ENCODE measurements around the gene ZDHHC14.

Gene ZDHHC14

GRCh38 chr6:157469378-157469777 lies 88.4 kb downstream of the ZDHHC14 start:
- DNase-seq: no peak

GRCh38 chr6:157471077-157471686 lies 90.2 kb downstream of the ZDHHC14 start:
- no peak for DNase-seq

GRCh38 chr6:157471895-157472686 lies 91.1 kb downstream of the ZDHHC14 start:
- DNase-seq: no peak

- DNase-seq: no peak
Observed at GRCh38 chr6:157476797-157477196, 95.8 kb downstream of the ZDHHC14 start.

- DNase-seq: no peak
Observed at GRCh38 chr6:157478926-157479325, 97.9 kb downstream of the ZDHHC14 start.

- DNase-seq: no peak
Observed at GRCh38 chr6:157479464-157480303, 98.7 kb downstream of the ZDHHC14 start.

- DNase-seq: no peak
Observed at GRCh38 chr6:157481189-157481864, 100.3 kb downstream of the ZDHHC14 start.

- DNase-seq: no peak
Observed at GRCh38 chr6:157481865-157482249, 100.9 kb downstream of the ZDHHC14 start.

- no peak for DNase-seq
Observed at GRCh38 chr6:157483770-157484169, 102.8 kb downstream of the ZDHHC14 start.

GRCh38 chr6:157484181-157484580 lies 103.2 kb downstream of the ZDHHC14 start:
- no peak for DNase-seq

GRCh38 chr6:157486572-157486971 lies 105.6 kb downstream of the ZDHHC14 start:
- DNase-seq: no peak

- no peak for DNase-seq
Observed at GRCh38 chr6:157487110-157487773, 106.3 kb downstream of the ZDHHC14 start.

- no peak for DNase-seq
Observed at GRCh38 chr6:157488058-157488457, 107.1 kb downstream of the ZDHHC14 start.

GRCh38 chr6:157488716-157489118 lies 107.7 kb downstream of the ZDHHC14 start:
- DNase-seq: no peak

- DNase-seq: no peak
Observed at GRCh38 chr6:157490611-157491269, 109.8 kb downstream of the ZDHHC14 start.

- DNase-seq: no peak
Observed at GRCh38 chr6:157491571-157492232, 110.7 kb downstream of the ZDHHC14 start.

GRCh38 chr6:157492249-157492648 lies 111.3 kb downstream of the ZDHHC14 start:
- no peak for DNase-seq

- DNase-seq: no peak
Observed at GRCh38 chr6:157492741-157493140, 111.8 kb downstream of the ZDHHC14 start.

GRCh38 chr6:157493173-157493572 lies 112.2 kb downstream of the ZDHHC14 start:
- no peak for DNase-seq

- DNase-seq: no peak
Observed at GRCh38 chr6:157493576-157493975, 112.6 kb downstream of the ZDHHC14 start.

GRCh38 chr6:157494132-157494710 lies 113.2 kb downstream of the ZDHHC14 start:
- DNase-seq: no peak

All from CD4-positive, alpha-beta T cell treated with Interleukin-1 beta for 1 hour (primary cell).